DLD1 (cell line): Measurements from ENCODE around the gene TPT1.
"Not testable (repeated sequence)": the region's sequence is repeated elsewhere in the genome, so short reads cannot be mapped to it uniquely, and the experiment has no call there.

Source experiments
- in situ Hi-C: cut with HindIII; loops from 2 replicates; pipeline ENCODE4 v1.10.0; 2017; ENCODE audit warnings: low sequenced_read_pairs

Gene TPT1

GRCh38 chr13:45303866-45304265, 37.1 kb downstream of the TPT1 start:
- in situ Hi-C loops = no loop called here

- in situ Hi-C loops = no loop called here
These were observed 38.0 kb downstream of the TPT1 start for GRCh38 chr13:45303026-45303425.

- in situ Hi-C loops = no loop called here
These were observed 38.5 kb downstream of the TPT1 start for GRCh38 chr13:45302507-45302906.

GRCh38 chr13:45301263-45301662, 39.7 kb downstream of the TPT1 start:
- in situ Hi-C loops = no loop called here

- in situ Hi-C loops = no loop called here
These were observed 40.6 kb downstream of the TPT1 start for GRCh38 chr13:45300190-45300985.

GRCh38 chr13:45299194-45299593, 41.8 kb downstream of the TPT1 start:
- in situ Hi-C loops = no loop called here

- in situ Hi-C loops = not testable (repeated sequence)
These were observed 42.4 kb downstream of the TPT1 start for GRCh38 chr13:45298550-45298949.

- in situ Hi-C loops = no loop called here
These were observed 42.8 kb downstream of the TPT1 start for GRCh38 chr13:45298206-45298505.

GRCh38 chr13:45297456-45298205, 43.4 kb downstream of the TPT1 start:
- in situ Hi-C loops = no loop called here

GRCh38 chr13:45296259-45296658, 44.7 kb downstream of the TPT1 start:
- in situ Hi-C loops = no loop called here

- in situ Hi-C loops = no loop called here
These were observed 45.4 kb downstream of the TPT1 start for GRCh38 chr13:45295536-45295935.

GRCh38 chr13:45292176-45292575, 48.8 kb downstream of the TPT1 start:
- in situ Hi-C loops = no loop called here

GRCh38 chr13:45289936-45290563, 50.9 kb downstream of the TPT1 start:
- in situ Hi-C loops = no loop called here
